Activated B cell treated with CpG ODN at 0.5 μM for 24 hours (primary cell): Measurements from ENCODE around the gene ALPI. TPM values are rescaled to one million over a fixed set of nuclear protein-coding genes. Genes with fewer than 3 reads are reported as not detected.

ENCODE experiments used
- ATAC-seq: fragments of 200-7000 bp; cut with Tn5 transposase; one replicate; pipeline ENCODE4 v1.10.0; 2021; ENCODE audit warnings: low read depth, mild to moderate bottlenecking, moderate library complexity
- CTCF ChIA-PET: fragments of 350-600 bp; sonication (Branson Sonifier 250); formaldehyde crosslinking; loops from one replicate; lab custom pipeline; 2021; ENCODE audit warnings: antibody characterized with exemption; lab: Charles Lee
- POLR2A ChIA-PET: fragments of 350-600 bp; sonication (Branson Sonifier 250); formaldehyde crosslinking; loops from one replicate; lab custom pipeline; 2021; ENCODE audit warnings: antibody characterized with exemption; lab: Charles Lee
- DNase-seq: peaks from one replicate; pipeline ENCODE4 v3.0.0; 2022
- H3K27ac Mint-ChIP-seq: one replicate; pipeline ENCODE4 v1.8.0; 2020; ENCODE audit warnings: mixed read lengths
- H3K27me3 Mint-ChIP-seq: one replicate; pipeline ENCODE4 v1.8.0; 2021; ENCODE audit warnings: mixed read lengths
- H3K36me3 Mint-ChIP-seq: one replicate; pipeline ENCODE4 v1.8.0; 2021; ENCODE audit warnings: low read depth, mixed read lengths
- H3K4me1 Mint-ChIP-seq: one replicate; pipeline ENCODE4 v1.8.0; 2021; ENCODE audit warnings: mixed read lengths
- H3K4me3 Mint-ChIP-seq: one replicate; pipeline ENCODE4 v1.8.0; 2020; ENCODE audit warnings: mild to moderate bottlenecking, mixed read lengths
- H3K9me3 Mint-ChIP-seq: one replicate; pipeline ENCODE4 v1.8.0; 2020; ENCODE audit warnings: mixed read lengths
- CTCF ChIP-seq: fragments of 200-600 bp; IDR thresholded peaks from one replicate; pipeline ENCODE4 v1.8.0; 2022; ENCODE audit warnings: antibody characterized with exemption, mild to moderate bottlenecking
- intact Hi-C: fragments of 100-400 bp; cut with micrococcal nuclease; formaldehyde crosslinking; loops from one replicate; pipeline ENCODE4 v1.15.1; 2024
- total RNA-seq: library from RNA; stranded (reverse); gene quantifications from 2 replicates; pipeline ENCODE4 v1.2.3, GENCODE V29; 2022

The ALPI gene
- total RNA-seq, 1 donor from 2014 or later, result not detected

- POLR2A ChIA-PET, result no interaction called here
- ATAC-seq, result peak; percentile 50
- Mint-ChIP-seq H3K27me3 (peaks cover 45% of the 10 kb centered on the region), H3K36me3 (no peaks in the 10 kb centered on the region), H3K4me1 (peaks cover 8% of the 10 kb centered on the region), H3K4me3 (peak overlapping the region; percentile 50), H3K27ac (no peak overlapping the region), H3K9me3 (no peaks in the 10 kb centered on the region)
- intact Hi-C loops, result no loop called here
- peak; percentile 39 for DNase-seq
- no peak for TF ChIP-seq CTCF
- CTCF ChIA-PET, result no interaction called here
Measured at GRCh38 chr2:232502911-232503808, 47.2 kb downstream of the ALPI start.

DNA sequence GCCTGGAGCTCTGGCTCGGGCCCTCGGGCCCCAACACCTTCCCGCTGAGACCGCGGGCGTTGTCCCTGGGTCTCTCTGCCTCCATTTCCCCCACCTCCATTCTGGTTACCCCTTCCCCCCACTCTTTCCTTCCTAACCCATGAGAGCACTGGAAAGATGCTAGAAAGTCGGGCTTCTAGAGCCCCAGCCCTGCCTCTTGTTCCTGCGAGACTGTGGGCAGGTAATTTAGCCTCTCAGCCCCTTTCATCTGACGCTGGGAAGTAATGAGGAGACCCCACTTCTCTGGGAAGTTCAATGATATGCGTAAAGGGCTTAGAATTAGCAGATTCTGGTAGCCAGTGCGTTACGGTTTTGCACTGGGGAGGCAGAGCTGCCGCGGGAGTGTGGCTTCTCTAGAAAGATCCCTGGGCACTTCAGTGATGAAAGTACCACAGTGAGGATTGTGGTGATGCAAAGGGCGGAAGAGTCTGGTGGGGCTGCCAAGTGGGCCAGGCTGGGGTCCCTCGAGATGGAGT, 47.9 kb downstream of the ALPI start:
- Mint-ChIP-seq H3K9me3 (no peaks in the 10 kb centered on the region), H3K4me3 (peak overlapping the region; percentile 41), H3K27ac (no peak overlapping the region), H3K4me1 (peaks cover 8% of the 10 kb centered on the region), H3K36me3 (no peaks in the 10 kb centered on the region), H3K27me3 (peaks cover 45% of the 10 kb centered on the region)
- DNase-seq (no peak), ATAC-seq (no peak)
- no peak for TF ChIP-seq CTCF
- CTCF ChIA-PET, result interaction anchor here (0.6 kb wide), 1 partner anchor 15 kb away, joined by 3 read pairs; no protein-coding TSS in a partner anchor
- intact Hi-C loops, result no loop called here
- POLR2A ChIA-PET, result no interaction called here

- CTCF ChIA-PET, result interaction anchor here (0.6 kb wide), 1 partner anchor 15 kb away, joined by 3 read pairs; no protein-coding TSS in a partner anchor
- ATAC-seq (no peak), DNase-seq (no peak)
- TF ChIP-seq CTCF, result no peak
- H3K9me3 Mint-ChIP-seq, result no peaks in the 10 kb centered on the region
- intact Hi-C loops, result no loop called here
- POLR2A ChIA-PET, result no interaction called here
- no peak overlapping the region for H3K4me3 Mint-ChIP-seq
- no peak overlapping the region for H3K27ac Mint-ChIP-seq
- peaks cover 8% of the 10 kb centered on the region for H3K4me1 Mint-ChIP-seq
- no peaks in the 10 kb centered on the region for H3K36me3 Mint-ChIP-seq
- peaks cover 45% of the 10 kb centered on the region for H3K27me3 Mint-ChIP-seq
Measured at GRCh38 chr2:232504438-232504837, 48.5 kb downstream of the ALPI start.

DNA sequence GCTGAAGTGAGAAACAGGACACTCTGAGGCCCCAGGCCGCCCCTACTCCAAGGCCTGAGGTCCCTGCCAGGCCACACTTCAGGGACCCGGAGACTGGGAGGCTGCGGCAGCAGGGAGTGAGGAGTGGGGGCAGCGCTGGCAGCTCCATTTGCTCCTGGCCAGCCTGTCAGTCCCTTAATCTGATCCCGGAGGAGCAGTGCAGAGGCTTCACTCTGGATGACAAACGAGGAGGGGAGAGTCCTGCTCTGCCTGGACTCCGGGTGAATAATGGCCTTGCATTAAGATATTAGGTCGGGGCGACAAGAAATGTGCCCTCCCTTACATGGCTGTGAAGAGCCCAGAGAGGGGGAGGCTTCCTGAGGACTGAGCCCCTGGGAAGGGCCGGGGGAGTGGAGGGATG, 49.9 kb downstream of the ALPI start:
- Mint-ChIP-seq H3K4me3 (no peak overlapping the region), H3K27me3 (peaks cover 41% of the 10 kb centered on the region), H3K9me3 (no peaks in the 10 kb centered on the region), H3K36me3 (no peaks in the 10 kb centered on the region), H3K27ac (no peak overlapping the region), H3K4me1 (peaks cover 8% of the 10 kb centered on the region)
- no peak for ATAC-seq
- TF ChIP-seq CTCF, result no peak
- CTCF ChIA-PET, result no interaction called here
- POLR2A ChIA-PET, result no interaction called here
- no peak for DNase-seq
- intact Hi-C loops, result no loop called here

DNA sequence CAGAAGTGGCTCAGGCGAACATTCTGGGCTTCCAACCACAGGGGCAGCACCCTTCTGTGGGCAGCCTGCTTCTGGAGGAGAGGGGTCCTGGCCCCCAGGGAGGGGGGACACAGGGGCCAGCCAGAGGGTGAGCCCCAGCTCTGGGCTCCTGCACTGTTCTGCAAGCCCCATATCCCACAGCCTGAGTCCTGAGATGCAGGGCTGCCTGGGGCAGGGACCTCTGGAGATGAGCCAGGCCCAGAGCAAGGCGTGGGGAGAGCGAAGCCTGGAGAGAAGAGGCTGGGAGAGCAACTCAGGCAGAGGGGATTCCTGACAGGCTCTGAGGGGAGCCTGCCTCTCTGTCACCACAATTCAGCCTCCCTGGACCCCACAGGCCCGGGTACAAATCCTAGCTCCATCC, 50.8 kb downstream of the ALPI start:
- ChIA-PET POLR2A (no interaction called here), CTCF (no interaction called here)
- intact Hi-C loops, result no loop called here
- Mint-ChIP-seq H3K9me3 (no peaks in the 10 kb centered on the region), H3K36me3 (no peaks in the 10 kb centered on the region), H3K27ac (no peak overlapping the region), H3K4me1 (peaks cover 8% of the 10 kb centered on the region), H3K27me3 (peaks cover 35% of the 10 kb centered on the region), H3K4me3 (no peak overlapping the region)
- TF ChIP-seq CTCF, result no peak
- no peak for DNase-seq
- ATAC-seq, result no peak
